Thyroid gland (tissue), 4 donors: ENCODE measurements around the gene TXLNA. TPM values are rescaled to one million over a fixed set of nuclear protein-coding genes. Genes with fewer than 3 reads are reported as not detected.

Experiments
- DNase-seq, 2 donors: peaks; one replicate each; pipeline ENCODE4 v3.0.0-alpha.2; 2019
- H3K27ac ChIP-seq, 3 donors: fragments of 200-600 bp; sonication (generic); 1 replicate in 2 of 3; 2 replicates in 1 of 3; pipeline ENCODE4 v1.5.1; 2016 to 2019; ENCODE audit warnings: mild to moderate bottlenecking in 1 of 3, moderate library complexity in 1 of 3
- H3K27me3 ChIP-seq: fragments of 200-600 bp; sonication (generic); one replicate; pipeline ENCODE4 v1.5.1; 2019
- H3K36me3 ChIP-seq, 2 donors: fragments of 200-600 bp; sonication (generic); one replicate each; pipeline ENCODE4 v1.5.1; 2016 to 2019
- H3K4me1 ChIP-seq, 2 donors: fragments of 200-600 bp; sonication (generic); one replicate each; pipeline ENCODE4 v1.5.1; 2017 to 2019
- H3K4me3 ChIP-seq, 3 donors: fragments of 200-600 bp; sonication (generic); replicated peaks in 1 of 3; 1 replicate in 2 of 3; 2 replicates in 1 of 3; pipeline ENCODE4 v1.5.1; 2016; ENCODE audit warnings: mild to moderate bottlenecking in 1 of 3
- H3K9me3 ChIP-seq: fragments of 200-600 bp; sonication (generic); one replicate; pipeline ENCODE4 v1.5.1; 2017
- CTCF ChIP-seq, 6 experiments: fragments of 200-600 bp in 3 of 6; fragments of 450-650 bp in 3 of 6; sonication (generic) in 3 of 6; IDR thresholded peaks; one replicate each; pipeline ENCODE4 v1.5.1; 2016 to 2019; ENCODE audit warnings: antibody characterized with exemption in 6 of 6, mild to moderate bottlenecking in 2 of 6, inconsistent platforms in 1 of 6, moderate library complexity in 1 of 6
- POLR2A ChIP-seq, 2 donors: fragments of 450-650 bp; IDR thresholded peaks; one replicate each; pipeline ENCODE4 v1.6.1; 2017; ENCODE audit warnings: antibody characterized with exemption in 2 of 2, mild to moderate bottlenecking in 2 of 2, moderate library complexity in 1 of 2
- WGBS, 2 donors: methylation state at CpG; one replicate each; pipeline ENCODE4 v1.1.5; 2017; 5-methylcytosine and 5-hydroxymethylcytosine counted together
- intact Hi-C: fragments of 100-400 bp; cut with DNase I; formaldehyde crosslinking; loops from one replicate; pipeline ENCODE4 v1.15.1; 2023
- total RNA-seq, 4 donors: library from RNA; depleted of rRNA; stranded (reverse); fragments of >200 nt; gene quantifications; one replicate each; pipeline ENCODE4 v1.2.3, GENCODE V29; 2016

The TXLNA gene
- total RNA-seq, 4 donors from 2014 or later = 47.7 to 69.4 (median 60.6) TPM

GRCh38 chr1:32186491-32186890 is 7.0 kb downstream of the TXLNA start:
- Histone ChIP-seq H3K4me1 (peaks cover 0 to 27% of the 10 kb centered on the region in 2 donors), H3K36me3 (peaks cover 51 to 54% of the 10 kb centered on the region in 2 donors), H3K4me3 (no peak overlapping the region), H3K27me3 (no peaks in the 10 kb centered on the region), H3K27ac (no peak overlapping the region), H3K9me3 (no peaks in the 10 kb centered on the region)
- WGBS, 2 donors = 93 to 95% methylated on average over 2 of the region's 2 CpGs
- TF ChIP-seq POLR2A (IDR thresholded peaks at IDR 0.05) = no peak
- no peak for TF ChIP-seq CTCF (IDR thresholded peaks at IDR 0.05)
- intact Hi-C loops = no loop called here
- DNase-seq = no peak

- no peak overlapping the region for H3K27ac ChIP-seq
- no peak for TF ChIP-seq POLR2A (IDR thresholded peaks at IDR 0.05)
- TF ChIP-seq CTCF (IDR thresholded peaks at IDR 0.05) = no peak
- no peak overlapping the region for H3K4me3 ChIP-seq
- H3K36me3 ChIP-seq = peaks cover 62 to 67% of the 10 kb centered on the region in 2 donors
- 94 to 100% methylated on average over 7 to 9 of the region's 9 CpGs for WGBS, 2 donors
- intact Hi-C loops = no loop called here
- H3K4me1 ChIP-seq = peaks cover 0 to 13% of the 10 kb centered on the region in 2 donors
- H3K9me3 ChIP-seq = no peaks in the 10 kb centered on the region
- no peak for DNase-seq
- H3K27me3 ChIP-seq = no peaks in the 10 kb centered on the region
These were observed 8.4 kb downstream of the TXLNA start for GRCh38 chr1:32187850-32188249.

- DNase-seq = no peak
- TF ChIP-seq CTCF (IDR thresholded peaks at IDR 0.05) (no peak), POLR2A (IDR thresholded peaks at IDR 0.05) (no peak)
- WGBS, 2 donors = 94 to 95% methylated on average over 8 of the region's 8 CpGs
- no peaks in the 10 kb centered on the region for H3K27me3 ChIP-seq
- no peak overlapping the region for H3K27ac ChIP-seq
- H3K36me3 ChIP-seq = peaks cover 92% of the 10 kb centered on the region in 2 donors
- H3K9me3 ChIP-seq = no peaks in the 10 kb centered on the region
- intact Hi-C loops = no loop called here
- no peaks in the 10 kb centered on the region for H3K4me1 ChIP-seq
- no peak overlapping the region for H3K4me3 ChIP-seq
These were observed 12.9 kb downstream of the TXLNA start for GRCh38 chr1:32192220-32192948.

GRCh38 chr1:32194984-32195383 is 15.5 kb downstream of the TXLNA start:
- 98 to 100% methylated on average over 2 to 3 of the region's 6 CpGs for WGBS, 2 donors
- intact Hi-C loops = no loop called here
- Histone ChIP-seq H3K9me3 (no peaks in the 10 kb centered on the region), H3K4me3 (no peak overlapping the region), H3K36me3 (peaks cover 66% of the 10 kb centered on the region in 2 donors), H3K27ac (no peak overlapping the region), H3K27me3 (no peaks in the 10 kb centered on the region), H3K4me1 (peaks cover 1 to 7% of the 10 kb centered on the region in 2 donors)
- no peak for DNase-seq
- TF ChIP-seq CTCF (IDR thresholded peaks at IDR 0.05) = no peak
- TF ChIP-seq POLR2A (IDR thresholded peaks at IDR 0.05) = no peak

- DNase-seq = no peak
- peaks cover 3 to 10% of the 10 kb centered on the region in 2 donors for H3K4me1 ChIP-seq
- no peaks in the 10 kb centered on the region for H3K27me3 ChIP-seq
- no peaks in the 10 kb centered on the region for H3K9me3 ChIP-seq
- intact Hi-C loops = no loop called here
- TF ChIP-seq POLR2A (IDR thresholded peaks at IDR 0.05) (no peak), CTCF (IDR thresholded peaks at IDR 0.05) (no peak)
- no peak overlapping the region for H3K4me3 ChIP-seq
- H3K27ac ChIP-seq = no peak overlapping the region
- H3K36me3 ChIP-seq = peaks cover 60% of the 10 kb centered on the region in 2 donors
- WGBS, 2 donors = 88 to 94% methylated on average over 3 of the region's 3 CpGs
These were observed 16.1 kb downstream of the TXLNA start for GRCh38 chr1:32195531-32195930.
